GM18507 (cell line): Measurements from ENCODE around the gene MAP4K2.

Experiments used
- DNase-seq: peaks from one replicate; pipeline ENCODE4 v3.0.0; 2011; ENCODE audit warnings: low read depth; ENCODE audit not compliant: insufficient read length; ENCODE audit errors: extremely low spot score
- FAIRE-seq: peaks from 2 replicates; lab custom pipeline; 2011; peaks lifted over from hg19 to GRCh38; lab: Jason Lieb, UNC

The MAP4K2 gene

DNA sequence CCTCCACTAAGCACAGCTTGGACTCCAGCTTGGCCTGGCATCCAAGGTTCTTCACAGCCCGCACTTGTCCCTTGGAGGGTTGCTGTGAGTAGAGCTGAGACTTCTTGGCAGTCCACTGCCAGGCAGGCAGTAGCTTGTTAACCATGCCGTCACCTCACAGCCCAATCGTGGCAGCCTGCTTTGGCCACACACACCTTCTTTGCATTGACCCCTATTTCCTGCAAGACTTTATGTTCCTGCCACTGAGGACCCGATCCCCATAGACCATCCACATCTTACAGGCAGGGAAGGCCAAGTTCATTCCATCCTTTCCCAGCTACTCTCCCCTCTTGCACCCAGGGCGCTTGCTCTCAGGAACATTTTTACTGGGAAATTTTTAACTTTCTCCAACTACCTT is 40.7 kb downstream of the MAP4K2 start:
- FAIRE-seq (no peak), DNase-seq (no peak)

DNA sequence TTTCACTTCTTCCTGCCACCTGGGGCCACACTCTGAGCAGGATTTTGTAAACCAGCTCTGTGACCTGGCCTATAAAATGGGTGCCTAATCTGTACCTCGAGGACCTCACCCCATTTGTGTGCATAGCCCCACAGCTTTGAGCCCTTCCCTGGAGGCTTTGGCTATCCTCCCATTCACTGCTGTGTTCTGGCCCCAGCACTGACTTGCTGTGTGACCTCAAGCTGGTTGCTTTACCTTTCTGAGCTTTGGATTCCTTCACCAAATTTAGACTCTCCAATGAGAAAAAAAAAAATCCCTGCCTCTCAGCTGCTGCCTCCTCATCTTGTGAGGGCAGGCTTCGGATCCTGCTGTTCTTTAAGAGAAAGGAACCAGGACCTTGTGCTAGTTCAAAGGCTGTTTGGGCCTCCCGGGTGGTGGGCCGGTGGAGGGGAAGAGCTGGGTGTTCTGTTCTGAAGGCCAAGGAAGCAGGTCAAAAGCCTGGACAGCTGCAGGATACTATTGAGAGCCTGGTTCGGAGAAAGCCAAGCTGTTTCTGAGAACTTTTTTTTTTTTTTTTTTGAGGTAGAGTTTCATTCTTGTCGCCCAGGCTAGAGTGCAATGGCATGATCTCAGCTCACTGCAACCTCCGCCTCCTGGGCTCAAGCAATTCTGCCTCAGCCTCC is 42.1 kb downstream of the MAP4K2 start:
- no peak for FAIRE-seq
- no peak for DNase-seq

DNA sequence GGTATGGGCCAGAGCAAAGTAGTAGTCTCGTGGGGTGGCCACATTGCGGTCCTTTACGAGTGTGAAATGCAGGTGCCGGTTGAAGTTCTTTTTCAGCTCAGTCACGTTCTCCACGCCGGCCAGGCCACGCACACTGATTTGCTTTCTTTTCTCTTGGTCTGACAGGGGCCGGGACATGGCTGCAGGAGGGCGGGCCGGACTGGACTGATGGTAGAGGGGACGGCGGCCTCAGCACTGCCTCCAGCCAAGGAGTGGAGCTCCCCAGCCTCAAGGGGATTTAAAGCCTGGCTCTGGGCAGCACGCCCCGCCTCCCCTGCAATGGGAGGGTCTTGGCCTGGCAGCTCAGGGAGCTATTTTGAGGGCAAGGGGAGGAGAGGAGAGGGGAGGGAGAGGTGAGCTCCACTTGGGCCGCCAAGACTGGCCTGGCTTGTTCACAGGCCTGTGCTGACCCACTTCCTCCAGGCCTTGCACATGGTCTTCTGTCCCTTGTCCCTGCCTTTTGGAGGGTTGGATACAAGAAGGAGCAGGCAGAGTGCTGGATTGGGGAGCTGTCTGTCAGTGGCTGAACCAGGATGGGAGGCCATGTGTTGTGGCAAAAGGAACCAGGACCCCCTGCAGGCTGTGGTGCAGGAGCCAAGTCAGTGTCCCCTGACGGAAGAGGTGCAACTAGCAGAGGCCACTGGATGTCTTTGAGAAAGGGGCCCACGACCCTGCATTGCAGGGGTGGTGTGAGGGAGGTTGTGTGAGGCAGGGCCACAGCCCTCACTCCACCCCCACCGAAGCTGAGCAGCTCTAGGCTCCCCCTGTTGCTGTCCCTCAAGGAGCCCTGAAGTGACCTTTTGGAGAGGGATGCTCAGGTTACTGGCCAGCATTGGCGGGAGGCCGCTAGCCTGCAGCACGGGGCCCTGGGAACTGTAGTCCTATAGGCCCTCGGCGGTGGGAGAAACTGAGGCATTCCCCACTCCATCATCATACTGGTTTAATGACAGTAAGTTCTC is 43.0 kb downstream of the MAP4K2 start, which contains the start of gene PYGM:
Gene PYGM, minus strand, starts transcription at position 253 of the 998 bp plus-strand sequence. Its CDS starts 76 bp downstream, at position 177.
- DNase-seq (no peak), FAIRE-seq (no peak)

- DNase-seq (no peak), FAIRE-seq (no peak)
These were observed 43.8 kb downstream of the MAP4K2 start for GRCh38 chr11:64759131-64759721.

- FAIRE-seq: no peak
- DNase-seq: no peak
These were observed 44.5 kb downstream of the MAP4K2 start for GRCh38 chr11:64758330-64759079.

DNA sequence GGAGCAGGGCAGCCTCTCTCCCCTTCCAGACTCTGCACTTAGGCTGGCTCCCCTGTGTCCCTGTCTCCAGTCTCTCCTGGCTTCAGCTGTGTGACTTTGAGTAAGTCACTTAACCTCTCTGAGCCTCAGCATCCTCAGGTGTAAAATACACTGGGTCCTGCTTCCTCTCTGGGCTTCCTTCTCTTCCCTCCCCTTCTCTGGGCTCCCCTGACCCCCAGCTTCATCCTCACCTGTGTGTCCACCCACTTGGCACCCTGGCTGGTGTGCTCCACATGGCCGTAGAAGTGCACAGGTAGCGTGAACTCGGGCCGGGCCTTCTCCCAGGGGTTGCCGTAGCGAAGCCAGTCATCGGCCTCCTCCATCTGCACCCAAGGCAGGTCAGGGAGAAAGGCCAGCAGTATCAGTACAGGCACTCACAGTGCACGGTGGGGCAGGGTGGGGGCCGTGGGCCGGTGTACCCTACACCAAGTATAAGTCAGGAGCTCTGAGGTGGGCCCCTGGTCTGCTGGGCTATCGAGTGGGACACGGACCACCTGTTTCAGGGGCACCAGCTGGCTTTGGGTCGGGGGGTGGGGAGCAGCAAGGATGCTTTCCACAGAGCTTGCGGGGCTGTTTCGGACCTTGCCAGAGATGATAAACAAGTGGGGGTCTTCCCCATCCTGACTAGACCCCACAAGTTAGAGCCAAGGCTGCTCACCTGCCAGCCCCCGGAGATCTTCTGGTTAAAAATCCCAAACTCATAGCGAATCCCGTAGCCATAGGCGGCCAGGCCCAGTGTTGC is 45.3 kb downstream of the MAP4K2 start:
- DNase-seq (no peak), FAIRE-seq (no peak)

- no peak for FAIRE-seq
- no peak for DNase-seq
These were observed 47.2 kb downstream of the MAP4K2 start for GRCh38 chr11:64755681-64756361.

DNA sequence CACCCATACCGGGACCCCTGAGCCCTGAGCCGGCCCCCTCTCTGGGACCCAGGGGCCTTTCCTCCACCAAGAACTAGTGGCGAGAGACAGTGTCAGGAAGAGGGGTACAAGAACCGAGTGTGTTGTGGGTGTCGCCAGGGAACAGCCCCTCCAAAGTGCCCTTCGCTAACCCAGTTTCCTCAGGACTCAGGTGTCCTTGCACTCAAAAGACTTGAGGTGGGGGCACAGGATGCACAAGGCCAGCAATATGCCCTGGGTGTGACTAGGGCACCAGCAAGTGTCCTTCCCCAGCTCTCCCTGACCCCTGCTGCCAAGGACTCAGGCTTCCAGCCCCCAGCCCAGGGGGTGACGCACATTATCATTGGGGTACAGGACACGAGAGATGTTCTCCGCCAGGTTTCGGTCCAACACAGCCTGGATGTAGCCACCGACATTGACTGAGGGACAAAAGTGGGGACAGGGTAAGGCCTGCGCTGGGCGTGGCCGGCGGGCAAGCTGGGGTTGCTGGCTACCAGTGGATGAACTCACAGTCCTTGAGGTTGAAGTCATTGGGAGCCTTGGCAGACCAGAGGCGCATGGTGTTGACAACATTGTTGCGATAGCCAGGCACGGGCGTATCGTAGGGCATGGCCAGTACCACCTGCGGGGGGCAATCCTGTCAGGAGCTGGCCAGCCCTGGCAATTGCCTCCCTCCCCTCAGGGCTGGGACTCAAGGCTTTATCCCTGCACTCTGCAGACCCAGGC is 47.9 kb downstream of the MAP4K2 start:
- FAIRE-seq (no peak), DNase-seq (no peak)

DNA sequence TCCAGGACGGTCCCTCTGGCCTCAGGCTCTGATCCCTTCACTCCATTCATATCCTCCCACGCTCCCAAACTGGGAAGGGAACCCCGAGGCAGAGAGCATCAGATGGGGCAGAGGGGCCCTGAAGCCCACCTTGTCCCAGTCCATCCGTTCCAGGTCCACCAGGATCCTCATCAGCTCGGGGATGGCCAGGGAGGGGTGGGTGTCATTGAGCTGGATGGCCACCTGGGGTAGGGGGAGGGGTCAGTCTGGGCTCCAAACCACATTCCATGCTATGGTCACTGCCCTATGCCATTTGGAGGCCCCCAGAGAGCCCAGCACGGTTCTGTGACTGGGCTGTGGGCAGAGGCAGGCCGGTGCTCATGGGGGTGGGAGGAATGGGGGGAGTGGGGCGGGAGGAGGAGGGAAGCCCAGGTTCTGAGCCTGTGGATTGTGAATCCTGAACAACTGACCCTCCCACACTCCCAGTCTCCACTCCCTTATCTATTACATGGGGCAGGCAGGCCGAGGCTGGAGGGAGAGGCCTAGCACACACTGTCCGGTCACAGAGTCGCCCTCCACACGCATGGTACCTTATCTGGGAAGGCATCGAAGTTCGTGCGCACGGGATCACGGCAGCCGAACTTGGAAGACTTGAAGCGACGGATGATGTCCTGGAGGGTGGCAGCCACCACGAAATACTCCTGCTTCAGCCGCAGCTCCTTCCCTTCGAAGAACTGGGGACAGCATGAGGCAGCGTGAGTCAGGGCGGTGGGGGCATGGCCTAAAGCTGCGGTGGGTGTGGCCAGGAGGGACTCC is 48.7 kb downstream of the MAP4K2 start:
- DNase-seq: no peak
- no peak for FAIRE-seq

- no peak for DNase-seq
- no peak for FAIRE-seq
These were observed 49.5 kb downstream of the MAP4K2 start for GRCh38 chr11:64753380-64754123.

DNA sequence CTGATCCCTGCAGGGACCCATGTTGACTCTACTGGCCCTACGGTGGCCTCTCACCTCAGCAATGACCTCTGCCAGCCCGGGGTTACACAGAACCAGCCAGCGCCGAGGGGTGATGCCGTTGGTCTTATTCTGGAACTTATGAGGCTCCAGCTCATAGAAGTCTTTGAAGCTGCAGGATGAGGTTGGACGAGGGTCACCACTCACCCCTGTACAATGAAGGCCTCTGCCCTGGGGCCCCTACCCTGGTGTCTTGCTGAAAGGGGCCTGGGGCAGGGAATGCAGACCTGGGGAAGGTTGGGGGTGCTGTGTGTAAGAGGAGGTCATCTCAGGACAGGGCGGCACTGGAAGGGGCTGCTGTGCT is 50.0 kb downstream of the MAP4K2 start:
- no peak for DNase-seq
- no peak for FAIRE-seq

GRCh38 chr11:64752175-64752970 is 50.6 kb downstream of the MAP4K2 start:
- DNase-seq (no peak), FAIRE-seq (no peak)

GRCh38 chr11:64751580-64751979 is 51.4 kb downstream of the MAP4K2 start:
- DNase-seq (no peak), FAIRE-seq (no peak)

GRCh38 chr11:64751136-64751535 is 51.9 kb downstream of the MAP4K2 start:
- no peak for FAIRE-seq

DNA sequence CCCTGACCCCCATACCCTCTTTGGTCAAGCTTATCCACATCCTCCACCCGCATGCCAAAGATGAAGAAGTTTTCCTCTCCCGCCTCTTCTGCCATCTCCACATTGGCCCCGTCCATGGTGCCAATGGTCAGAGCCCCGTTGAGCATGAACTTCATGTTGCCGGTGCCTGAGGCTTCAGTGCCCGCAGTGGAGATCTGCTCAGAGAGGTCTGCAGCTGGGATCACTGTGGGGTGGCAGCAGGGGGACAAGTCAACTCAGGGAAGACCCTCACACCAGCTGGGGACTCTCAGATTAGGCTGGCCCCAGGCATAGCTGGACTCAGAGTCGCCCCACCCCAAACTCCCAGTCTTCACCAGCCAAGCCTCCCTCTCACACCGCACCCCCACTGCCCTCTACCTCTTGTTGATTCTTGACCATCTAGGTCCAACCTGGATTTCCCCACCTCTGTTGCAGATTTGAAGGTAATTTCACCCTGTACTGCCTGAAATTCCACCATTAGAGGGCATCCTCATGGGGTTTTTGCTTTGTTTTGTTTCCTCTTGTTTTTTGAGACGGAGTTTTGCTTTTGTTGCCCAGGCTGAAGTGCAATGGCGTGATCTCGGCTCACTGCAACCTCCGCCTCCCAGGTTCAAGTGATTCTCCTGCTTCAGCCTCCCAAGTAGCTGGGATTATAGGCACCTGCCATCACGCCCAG is 52.5 kb downstream of the MAP4K2 start:
- DNase-seq (no peak), FAIRE-seq (no peak)

More at GRCh38 chr11:64751136-64751535, 51.9 kb downstream of the MAP4K2 start:
- DNase-seq: no peak
